22Rv1 (cell line): ENCODE measurements around the gene TENM4.

Experiments used
- ZFX ChIP-seq: fragments of 450-650 bp; IDR thresholded peaks from 2 replicates; pipeline ENCODE4 v1.6.1; 2017; ENCODE audit warnings: antibody characterized with exemption, borderline replicate concordance
- TF ChIP-seq, protein P1 (sequence below): fragments of 450-650 bp; IDR thresholded peaks from 2 replicates; pipeline ENCODE4 v1.5.1; 2017; ENCODE audit warnings: mild to moderate bottlenecking

DNA sequence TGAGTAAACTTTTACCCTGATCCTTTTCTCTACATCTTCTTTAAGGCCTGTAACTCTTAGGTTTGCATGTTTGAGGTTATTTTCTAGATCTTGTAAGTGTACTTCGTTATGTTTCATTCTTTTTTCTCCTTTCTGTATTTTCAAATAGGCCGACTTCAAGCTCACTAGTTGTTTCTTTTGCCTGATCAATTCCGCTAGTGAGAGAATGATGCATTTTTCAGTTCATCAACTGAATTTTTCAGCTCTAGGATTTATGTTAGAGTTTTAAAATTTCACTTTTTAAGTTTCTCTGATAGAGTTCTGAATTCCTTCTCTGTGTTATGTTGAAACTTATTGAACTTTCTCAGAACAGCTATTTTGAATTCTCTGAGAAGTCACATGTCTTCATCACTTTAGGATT is 810.7 kb downstream of the TENM4 start:
- TF ChIP-seq, protein P1, sequence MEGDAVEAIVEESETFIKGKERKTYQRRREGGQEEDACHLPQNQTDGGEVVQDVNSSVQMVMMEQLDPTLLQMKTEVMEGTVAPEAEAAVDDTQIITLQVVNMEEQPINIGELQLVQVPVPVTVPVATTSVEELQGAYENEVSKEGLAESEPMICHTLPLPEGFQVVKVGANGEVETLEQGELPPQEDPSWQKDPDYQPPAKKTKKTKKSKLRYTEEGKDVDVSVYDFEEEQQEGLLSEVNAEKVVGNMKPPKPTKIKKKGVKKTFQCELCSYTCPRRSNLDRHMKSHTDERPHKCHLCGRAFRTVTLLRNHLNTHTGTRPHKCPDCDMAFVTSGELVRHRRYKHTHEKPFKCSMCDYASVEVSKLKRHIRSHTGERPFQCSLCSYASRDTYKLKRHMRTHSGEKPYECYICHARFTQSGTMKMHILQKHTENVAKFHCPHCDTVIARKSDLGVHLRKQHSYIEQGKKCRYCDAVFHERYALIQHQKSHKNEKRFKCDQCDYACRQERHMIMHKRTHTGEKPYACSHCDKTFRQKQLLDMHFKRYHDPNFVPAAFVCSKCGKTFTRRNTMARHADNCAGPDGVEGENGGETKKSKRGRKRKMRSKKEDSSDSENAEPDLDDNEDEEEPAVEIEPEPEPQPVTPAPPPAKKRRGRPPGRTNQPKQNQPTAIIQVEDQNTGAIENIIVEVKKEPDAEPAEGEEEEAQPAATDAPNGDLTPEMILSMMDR, result no peak
- no peak for TF ChIP-seq ZFX
